GM21367 (cell line): ENCODE data around the gene MAP3K15.

ENCODE experiments used
- ATAC-seq: cut with Tn5 transposase; IDR thresholded peaks from one replicate; pipeline ENCODE4 v1.9.1; 2021; ENCODE audit not compliant: unreplicated experiment

Gene MAP3K15

GRCh38 chrX:19350941-19351384, 164.3 kb downstream of the MAP3K15 start:
- peak; percentile 91 for ATAC-seq

- ATAC-seq, result no peak
Measured at GRCh38 chrX:19349264-19349663, 166.0 kb downstream of the MAP3K15 start.

- no peak for ATAC-seq
Measured at GRCh38 chrX:19347916-19348315, 167.4 kb downstream of the MAP3K15 start.

GRCh38 chrX:19344661-19345060, 170.6 kb downstream of the MAP3K15 start:
- ATAC-seq, result no peak

- peak; percentile 98 for ATAC-seq
Measured at GRCh38 chrX:19343535-19344408, 171.5 kb downstream of the MAP3K15 start, which contains the start of gene PDHA1. PDHA1 (plus strand) TSS chrX:19343927; CDS start chrX:19344038, 111 bp downstream.

- ATAC-seq, result no peak
Measured at GRCh38 chrX:19343085-19343534, 172.2 kb downstream of the MAP3K15 start.

GRCh38 chrX:19342331-19342906, 172.9 kb downstream of the MAP3K15 start:
- ATAC-seq, result no peak

GRCh38 chrX:19334945-19335626, 180.2 kb downstream of the MAP3K15 start:
- no peak for ATAC-seq

GRCh38 chrX:19332983-19333382, 182.3 kb downstream of the MAP3K15 start:
- ATAC-seq, result no peak

- ATAC-seq, result no peak
Measured at GRCh38 chrX:19331831-19332230, 183.5 kb downstream of the MAP3K15 start.

- ATAC-seq, result no peak
Measured at GRCh38 chrX:19326567-19326966, 188.7 kb downstream of the MAP3K15 start.
